GM20431 (cell line): Measurements from ENCODE around the gene PICK1.
"Not testable (repeated sequence)": the region's sequence is repeated elsewhere in the genome, so short reads cannot be mapped to it uniquely, and the experiment has no call there.

Experiments used
- in situ Hi-C: fragments of 300-500 bp; cut with MseI, MboI; formaldehyde crosslinking; loops from one replicate; pipeline ENCODE4 v1.15.0; 2020; ENCODE audit warnings: low sequenced_read_pairs; ENCODE audit not compliant: unreplicated experiment

Gene PICK1

GRCh38 chr22:38029901-38030300 lies 27.3 kb upstream of the PICK1 start:
- in situ Hi-C loops = no loop called here

GRCh38 chr22:38030311-38031133 lies 26.7 kb upstream of the PICK1 start:
- in situ Hi-C loops = no loop called here

GRCh38 chr22:38031491-38031890 lies 25.7 kb upstream of the PICK1 start:
- in situ Hi-C loops = no loop called here

DNA sequence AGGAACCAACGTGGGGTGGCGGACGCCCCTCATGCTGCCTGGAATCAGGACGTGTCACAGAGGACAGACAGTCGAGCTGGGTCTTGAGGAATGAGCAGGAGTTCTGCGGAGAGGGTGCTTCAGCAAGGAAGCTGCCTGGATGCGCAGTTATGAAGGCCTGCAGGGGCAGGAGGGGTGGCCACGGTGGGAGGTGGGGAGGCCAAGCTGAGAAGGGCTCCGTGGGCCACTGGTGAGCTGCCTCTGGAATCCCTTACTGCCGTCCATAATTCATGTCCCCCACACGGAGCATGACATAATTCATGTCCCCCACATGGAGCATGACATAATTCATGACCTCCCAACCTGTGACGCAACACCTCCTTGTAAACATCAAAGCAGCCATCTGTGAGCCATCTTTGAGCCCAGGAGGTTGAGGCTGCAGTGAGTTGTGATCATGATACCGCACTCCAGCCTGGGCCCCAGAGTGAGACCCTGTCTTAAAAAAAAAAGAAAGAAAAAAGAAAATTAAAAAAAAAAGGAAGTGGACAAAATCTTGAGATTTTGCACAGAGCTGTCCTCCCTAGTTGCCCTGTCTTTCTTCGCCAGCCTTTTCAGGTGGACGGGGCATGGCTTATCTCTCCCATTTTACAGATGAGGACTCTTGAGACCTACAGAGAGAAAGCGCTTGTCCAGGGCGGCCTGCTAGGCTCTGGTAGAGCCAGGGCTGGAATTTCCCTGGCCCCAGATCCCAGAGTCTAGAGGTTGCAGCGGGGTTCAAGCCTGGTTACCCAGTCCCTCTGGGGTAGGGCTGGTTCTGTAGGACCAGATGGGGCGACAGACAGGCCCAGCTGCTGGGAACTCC lies 24.3 kb upstream of the PICK1 start:
- in situ Hi-C loops = no loop called here

DNA sequence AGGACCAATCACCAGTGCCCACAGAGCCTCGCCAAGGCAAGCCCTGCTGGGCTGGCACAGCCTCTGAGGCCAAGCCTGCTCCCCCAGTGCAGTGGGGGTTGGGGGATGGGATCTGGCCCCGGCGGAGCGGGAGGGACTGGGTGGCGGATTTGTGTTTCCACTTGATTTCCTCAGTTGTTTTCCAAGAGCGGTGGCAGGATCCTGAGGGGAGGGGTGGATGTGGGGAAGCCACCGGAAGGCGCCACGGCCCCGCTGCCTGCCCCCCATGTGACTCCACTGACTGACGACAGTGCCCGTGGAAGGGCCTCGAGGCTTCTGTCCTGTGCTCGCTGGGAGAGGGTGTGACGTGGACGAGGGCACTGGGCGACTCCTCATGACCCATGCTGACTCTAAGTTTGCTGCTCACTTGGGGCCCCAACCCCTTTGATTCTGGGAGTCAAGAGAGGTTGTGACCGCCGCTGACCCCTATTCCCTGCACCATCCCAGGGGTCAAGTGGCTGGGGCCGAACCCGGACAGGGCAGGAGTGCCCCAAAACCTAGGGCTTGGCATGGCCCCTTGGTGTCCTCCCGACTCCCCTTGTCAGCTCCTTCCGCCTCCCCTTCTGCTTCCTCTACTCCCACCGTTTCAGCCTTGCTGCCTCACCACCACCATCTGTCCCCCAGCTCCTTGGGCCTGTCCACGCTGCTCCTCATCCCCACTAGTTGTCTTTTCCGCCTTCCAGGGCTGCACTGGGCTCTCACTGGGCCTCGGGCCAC lies 23.5 kb upstream of the PICK1 start:
- in situ Hi-C loops = no loop called here

DNA sequence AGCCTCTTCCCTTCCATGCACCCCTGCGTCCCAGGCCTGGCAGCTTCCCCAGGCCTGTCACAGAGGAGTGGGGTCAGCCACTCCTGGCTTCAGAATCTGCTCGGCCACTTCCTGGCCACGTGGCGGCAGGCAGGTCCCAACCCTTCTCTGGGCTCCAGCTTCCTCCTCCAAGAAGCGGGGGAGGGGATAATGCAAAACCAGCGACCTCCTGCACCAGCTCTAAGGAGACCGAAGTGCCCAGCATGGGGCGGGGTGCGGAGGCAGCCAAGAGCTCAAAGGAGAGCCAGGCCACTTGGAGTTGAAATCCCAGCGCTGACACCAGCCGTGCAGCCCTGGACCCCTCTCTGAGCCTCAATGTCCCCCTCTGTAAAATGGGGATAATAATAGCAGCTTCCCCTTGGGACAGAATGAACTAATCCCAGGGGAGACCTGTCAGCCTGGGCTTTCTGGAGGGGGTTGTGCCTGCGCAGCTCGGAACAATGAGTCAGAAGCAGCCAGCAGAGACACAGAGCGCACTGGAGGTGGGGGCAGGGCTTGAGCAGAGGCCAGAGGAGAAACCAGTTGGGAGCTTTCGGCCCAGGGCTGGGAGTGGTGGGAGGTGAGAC lies 22.8 kb upstream of the PICK1 start:
- in situ Hi-C loops = no loop called here

- in situ Hi-C loops = no loop called here
Measured at GRCh38 chr22:38034884-38035529, 22.2 kb upstream of the PICK1 start.

DNA sequence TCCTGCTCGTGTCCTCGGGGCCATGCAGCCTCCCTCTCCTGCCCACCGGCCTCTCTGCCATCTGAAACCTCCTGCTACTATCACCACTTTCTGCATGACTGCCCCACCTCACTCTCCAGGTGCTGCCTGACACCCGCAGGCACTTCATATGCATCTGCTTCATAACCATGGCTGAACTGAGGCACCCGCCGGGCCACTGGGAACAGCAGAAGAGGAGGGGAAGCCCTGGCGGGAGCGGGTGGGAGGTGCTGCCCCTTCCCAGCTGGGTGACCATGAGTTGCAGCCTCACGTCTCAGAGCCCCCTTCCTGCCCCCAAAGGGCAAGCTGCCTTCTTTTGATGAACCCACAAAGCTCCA lies 21.7 kb upstream of the PICK1 start:
- in situ Hi-C loops = no loop called here

- in situ Hi-C loops = no loop called here
Measured at GRCh38 chr22:38036392-38037062, 20.7 kb upstream of the PICK1 start.

DNA sequence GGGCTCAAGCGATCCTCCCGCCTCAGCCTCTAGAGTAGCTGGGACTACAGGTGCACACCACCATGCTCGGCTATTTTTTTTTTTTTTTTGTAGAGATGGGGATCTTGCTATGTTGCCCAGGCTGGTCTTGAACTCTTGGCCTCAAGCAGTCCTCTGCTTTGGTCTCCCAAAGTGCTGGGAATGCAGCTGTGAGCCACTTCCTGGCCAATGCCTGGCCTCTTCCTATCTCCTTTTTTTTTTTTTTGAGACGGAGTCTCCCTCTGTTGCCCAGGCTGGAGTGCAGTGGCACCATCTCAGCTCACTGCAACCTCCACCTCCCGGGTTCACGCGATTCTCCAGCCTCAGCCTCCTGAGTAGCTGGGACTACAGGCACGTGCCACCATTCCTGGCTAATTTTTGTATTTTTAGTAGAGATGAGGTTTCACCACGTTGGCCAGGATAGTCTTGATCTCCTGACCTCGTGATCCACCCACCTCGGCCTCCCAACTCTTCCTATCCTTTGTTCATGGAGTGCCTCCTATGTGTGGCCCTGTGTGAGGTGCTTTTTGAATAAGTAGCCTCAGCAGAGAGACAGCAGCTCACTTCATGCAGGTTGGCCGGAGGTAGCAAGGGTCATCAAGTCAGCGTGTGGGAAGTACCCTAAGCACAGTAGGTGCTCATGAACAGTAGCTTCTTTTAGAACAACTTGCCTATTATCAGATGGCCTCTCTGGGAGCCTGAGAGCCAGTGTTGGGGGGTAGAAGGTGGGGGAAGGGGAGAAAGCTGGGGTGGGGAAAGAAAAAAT lies 19.6 kb upstream of the PICK1 start:
- in situ Hi-C loops = not testable (repeated sequence)

DNA sequence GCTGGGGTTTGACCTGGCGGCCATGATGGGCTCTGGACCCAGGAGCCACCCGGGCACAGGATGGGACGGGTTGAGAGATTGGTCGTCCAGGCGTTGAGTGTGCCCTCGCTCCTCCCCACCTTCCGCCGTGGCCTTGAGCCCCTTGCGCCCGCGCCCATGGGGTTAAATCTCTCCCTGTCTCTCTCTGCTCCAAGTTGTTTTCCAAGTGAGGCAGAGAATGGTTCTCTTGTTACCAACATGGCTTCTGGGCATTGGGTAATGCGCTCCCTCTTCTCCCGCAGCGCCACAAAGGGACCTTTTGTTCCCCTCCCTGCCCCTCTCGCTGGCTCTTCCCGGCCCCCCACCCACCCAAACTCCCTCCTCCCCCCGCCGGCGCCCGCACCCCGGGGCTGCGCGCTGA lies 18.8 kb upstream of the PICK1 start:
- in situ Hi-C loops = no loop called here

DNA sequence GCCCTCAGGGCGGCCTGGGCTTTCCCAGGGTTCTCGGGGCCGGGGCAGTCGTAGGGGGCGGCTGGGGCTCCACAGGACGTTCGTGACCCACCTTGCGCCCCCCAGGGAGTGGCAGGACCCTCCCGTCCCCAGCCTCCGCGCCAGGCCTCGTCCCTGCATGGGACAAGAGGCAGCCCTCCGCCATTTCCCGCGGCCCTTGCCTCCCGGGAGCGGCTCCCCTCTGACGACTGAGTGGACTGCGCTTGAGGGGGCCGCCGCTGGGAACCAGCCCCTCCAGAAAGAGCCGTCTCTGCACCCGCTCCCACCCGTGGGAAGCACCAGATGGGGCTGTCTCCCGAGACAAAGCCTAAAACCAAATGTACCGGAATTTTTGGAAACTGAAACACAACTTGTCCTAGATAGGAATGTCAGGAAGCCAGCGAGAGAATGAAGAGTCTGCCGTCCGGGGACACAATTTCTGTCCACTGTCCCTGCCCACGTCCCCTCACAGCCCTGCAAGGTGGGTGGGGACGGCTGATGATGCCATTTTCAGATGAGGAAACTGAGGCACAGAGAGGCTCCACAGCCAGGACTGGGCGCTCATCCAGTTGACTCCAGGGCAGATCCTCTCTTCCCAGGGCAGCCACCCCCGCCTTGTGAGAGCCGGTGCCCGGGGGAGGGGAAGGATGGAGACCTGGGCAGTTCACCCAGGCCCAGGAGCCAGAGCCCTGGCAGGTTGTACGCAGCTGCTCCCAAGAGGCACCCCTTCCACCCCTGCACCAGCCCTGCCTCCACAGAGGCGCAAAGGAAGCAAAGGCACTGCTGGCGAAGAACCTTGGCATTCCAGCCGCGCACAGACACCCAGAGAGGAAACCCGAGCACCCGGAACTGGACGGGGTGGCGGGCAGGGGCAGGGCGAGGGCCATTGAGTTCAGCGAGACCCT lies 18.1 kb upstream of the PICK1 start:
- in situ Hi-C loops = no loop called here

GRCh38 chr22:38040953-38041759 lies 16.0 kb upstream of the PICK1 start:
- in situ Hi-C loops = no loop called here

DNA sequence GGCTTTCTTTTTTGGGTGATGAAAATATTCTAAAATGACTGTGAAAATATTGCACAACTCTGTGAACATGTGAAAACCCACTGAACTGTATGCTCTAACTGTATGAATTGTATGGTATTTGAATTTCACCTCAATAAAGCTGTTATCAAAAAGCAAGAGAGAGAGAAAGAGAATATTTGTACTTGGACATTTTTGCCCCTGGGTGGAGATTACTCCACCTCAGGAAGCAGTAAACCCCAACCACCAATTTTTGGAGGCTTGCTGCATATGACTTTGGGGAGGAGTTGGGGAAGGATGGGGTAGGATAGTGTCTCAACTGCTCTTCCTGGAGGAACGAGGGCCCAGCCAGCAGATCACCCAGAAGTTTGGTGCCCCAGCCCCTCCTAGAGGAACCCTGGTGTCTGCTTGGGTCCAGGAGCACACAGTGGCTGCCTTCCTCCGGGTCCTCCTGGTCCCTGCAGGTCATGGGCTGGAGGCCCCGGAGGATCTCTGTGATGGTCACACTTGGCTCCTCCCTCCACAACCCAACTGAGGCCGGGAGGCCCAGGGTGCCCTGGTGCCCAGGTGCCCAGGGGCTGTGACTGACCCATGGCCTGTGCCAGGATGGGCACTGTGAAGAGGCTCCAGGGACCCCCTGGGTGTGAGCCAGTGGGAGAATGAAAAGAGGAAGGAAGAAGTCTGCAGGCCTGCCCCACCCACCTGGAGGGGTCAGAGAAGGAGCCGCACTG lies 15.3 kb upstream of the PICK1 start:
- in situ Hi-C loops = no loop called here

DNA sequence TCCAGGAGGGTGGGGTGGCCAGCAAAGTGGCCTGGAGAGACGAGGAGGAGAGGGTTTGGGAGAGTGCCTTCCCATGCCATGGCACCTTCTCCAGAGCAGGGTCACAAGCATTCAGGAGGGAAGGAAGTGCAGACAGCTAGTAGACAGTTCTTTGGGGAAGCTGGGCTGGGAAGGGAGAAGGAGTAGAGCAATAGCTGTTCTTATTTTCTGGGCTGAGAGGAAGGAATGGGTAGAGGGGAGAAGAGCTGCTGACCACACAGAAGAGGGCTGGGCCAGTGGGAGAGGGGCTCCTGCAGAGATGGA lies 14.8 kb upstream of the PICK1 start:
- in situ Hi-C loops = no loop called here
